Measurements from ENCODE around the gene SPINK8.

The SPINK8 gene

DNA sequence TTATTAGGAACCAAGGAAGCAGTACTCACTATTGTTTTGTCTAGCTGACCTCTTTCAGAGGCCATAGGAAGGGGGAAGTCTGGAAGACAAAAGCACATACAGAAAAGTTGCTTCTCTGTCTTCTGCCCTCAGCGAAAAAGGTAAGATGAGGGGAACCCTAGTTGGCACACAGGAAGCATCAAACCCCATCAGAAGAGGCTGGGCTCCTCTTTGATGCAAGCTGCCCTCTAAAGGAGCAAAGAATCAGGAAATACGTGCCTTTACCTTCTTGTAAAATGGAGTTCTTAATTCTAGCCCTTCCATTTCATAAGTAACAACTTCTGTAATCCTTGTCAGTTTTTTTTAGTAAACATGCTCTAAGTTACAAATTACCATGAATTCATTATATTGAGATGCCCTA, 12.5 kb downstream of the SPINK8 start:
- ATAC-seq (ENCODE audit: insufficient read depth, low read depth) (no peak), DNase-seq (no peak)
- H3K36me3 ChIP-seq (ENCODE audit: insufficient read depth, low read length) = no peaks in the 10 kb centered on the region
- H3K27ac ChIP-seq (ENCODE audit: low read length) = no peak overlapping the region
- H3K4me1 ChIP-seq (ENCODE audit: insufficient read depth, low read length) = no peaks in the 10 kb centered on the region
- H3K9ac ChIP-seq (ENCODE audit: low read depth, low read length) = no peak overlapping the region
- no peak overlapping the region for H2AFZ ChIP-seq (ENCODE audit: low read depth, low read length)
- H3K27me3 ChIP-seq (ENCODE audit: insufficient read depth, low read length, poor library complexity) = peaks cover 11% of the 10 kb centered on the region
- H3K4me2 ChIP-seq (ENCODE audit: insufficient read depth, low read length) = no peak overlapping the region
- no peaks in the 10 kb centered on the region for H4K20me1 ChIP-seq (ENCODE audit: insufficient read depth, low read length)
- no peak for TF ChIP-seq EZH2 (IDR thresholded peaks at IDR 0.05; ENCODE audit: borderline replicate concordance, low read depth, low read length, severe bottlenecking)
- TF ChIP-seq, protein P1, sequence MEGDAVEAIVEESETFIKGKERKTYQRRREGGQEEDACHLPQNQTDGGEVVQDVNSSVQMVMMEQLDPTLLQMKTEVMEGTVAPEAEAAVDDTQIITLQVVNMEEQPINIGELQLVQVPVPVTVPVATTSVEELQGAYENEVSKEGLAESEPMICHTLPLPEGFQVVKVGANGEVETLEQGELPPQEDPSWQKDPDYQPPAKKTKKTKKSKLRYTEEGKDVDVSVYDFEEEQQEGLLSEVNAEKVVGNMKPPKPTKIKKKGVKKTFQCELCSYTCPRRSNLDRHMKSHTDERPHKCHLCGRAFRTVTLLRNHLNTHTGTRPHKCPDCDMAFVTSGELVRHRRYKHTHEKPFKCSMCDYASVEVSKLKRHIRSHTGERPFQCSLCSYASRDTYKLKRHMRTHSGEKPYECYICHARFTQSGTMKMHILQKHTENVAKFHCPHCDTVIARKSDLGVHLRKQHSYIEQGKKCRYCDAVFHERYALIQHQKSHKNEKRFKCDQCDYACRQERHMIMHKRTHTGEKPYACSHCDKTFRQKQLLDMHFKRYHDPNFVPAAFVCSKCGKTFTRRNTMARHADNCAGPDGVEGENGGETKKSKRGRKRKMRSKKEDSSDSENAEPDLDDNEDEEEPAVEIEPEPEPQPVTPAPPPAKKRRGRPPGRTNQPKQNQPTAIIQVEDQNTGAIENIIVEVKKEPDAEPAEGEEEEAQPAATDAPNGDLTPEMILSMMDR (IDR thresholded peaks at IDR 0.05; ENCODE audit: borderline replicate concordance, extremely low read depth, low read length, poor library complexity, severe bottlenecking) = no peak
- H3K9me3 ChIP-seq (ENCODE audit: insufficient read depth, low read length, severe bottlenecking) = peaks cover under 1% of the 10 kb centered on the region
- H3K4me3 ChIP-seq (ENCODE audit: low read depth in 1 of 2, low read length in 2 of 2) = no peak overlapping the region
- no peaks in the 10 kb centered on the region for H3K79me2 ChIP-seq (ENCODE audit: insufficient read depth, low read length)

DNA sequence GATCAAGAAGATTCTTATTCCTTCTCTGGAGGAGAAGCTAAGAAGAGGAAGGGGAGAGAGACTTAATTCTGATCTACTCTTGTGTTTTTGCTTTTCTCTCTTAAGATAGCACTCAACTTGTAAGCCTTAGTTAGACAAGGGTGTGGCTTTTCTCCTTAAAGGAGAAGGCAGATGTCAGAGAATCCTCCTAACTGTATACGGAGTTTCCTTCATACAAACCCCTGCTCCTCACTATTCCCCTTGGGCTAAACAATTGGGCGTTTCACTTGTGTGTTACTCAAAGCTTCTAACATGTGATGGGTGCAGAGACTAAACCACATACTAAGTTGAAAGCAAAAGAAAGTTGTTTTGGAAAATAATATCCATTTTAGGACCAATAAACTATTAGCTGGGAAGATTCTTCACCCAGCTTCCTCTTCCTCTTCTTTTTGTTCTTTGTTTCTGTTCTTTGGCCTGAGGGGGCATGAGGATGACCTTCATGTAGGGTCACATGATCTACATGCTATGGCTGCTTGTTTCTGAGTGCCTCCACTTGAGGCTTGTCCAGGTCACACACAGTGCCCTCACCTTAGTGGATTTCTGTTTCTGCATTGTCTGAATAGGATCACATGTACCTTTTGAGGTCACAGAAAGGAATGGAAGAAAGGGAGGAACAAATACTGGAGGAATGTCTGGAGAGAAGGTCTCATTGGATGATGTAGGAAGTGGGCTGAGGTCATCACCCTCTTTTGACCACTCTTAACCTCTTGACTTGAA, 14.6 kb downstream of the SPINK8 start:
- ATAC-seq (ENCODE audit: insufficient read depth, low read depth) (no peak), DNase-seq (no peak)
- H3K4me3 ChIP-seq (ENCODE audit: low read depth in 1 of 2, low read length in 2 of 2) = no peak overlapping the region
- H3K9ac ChIP-seq (ENCODE audit: low read depth, low read length) = no peak overlapping the region
- H3K27me3 ChIP-seq (ENCODE audit: insufficient read depth, low read length, poor library complexity) = peaks cover 11% of the 10 kb centered on the region
- no peak overlapping the region for H3K4me2 ChIP-seq (ENCODE audit: insufficient read depth, low read length)
- no peaks in the 10 kb centered on the region for H4K20me1 ChIP-seq (ENCODE audit: insufficient read depth, low read length)
- H3K79me2 ChIP-seq (ENCODE audit: insufficient read depth, low read length) = no peaks in the 10 kb centered on the region
- no peaks in the 10 kb centered on the region for H3K36me3 ChIP-seq (ENCODE audit: insufficient read depth, low read length)
- peaks cover 14% of the 10 kb centered on the region for H3K9me3 ChIP-seq (ENCODE audit: insufficient read depth, low read length, severe bottlenecking)
- H3K4me1 ChIP-seq (ENCODE audit: insufficient read depth, low read length) = no peaks in the 10 kb centered on the region
- H3K27ac ChIP-seq (ENCODE audit: low read length) = no peak overlapping the region
- no peak overlapping the region for H2AFZ ChIP-seq (ENCODE audit: low read depth, low read length)
- TF ChIP-seq, protein P1 (IDR thresholded peaks at IDR 0.05; ENCODE audit: borderline replicate concordance, extremely low read depth, low read length, poor library complexity, severe bottlenecking) = no peak
- TF ChIP-seq EZH2 (IDR thresholded peaks at IDR 0.05; ENCODE audit: borderline replicate concordance, low read depth, low read length, severe bottlenecking) = no peak

DNA sequence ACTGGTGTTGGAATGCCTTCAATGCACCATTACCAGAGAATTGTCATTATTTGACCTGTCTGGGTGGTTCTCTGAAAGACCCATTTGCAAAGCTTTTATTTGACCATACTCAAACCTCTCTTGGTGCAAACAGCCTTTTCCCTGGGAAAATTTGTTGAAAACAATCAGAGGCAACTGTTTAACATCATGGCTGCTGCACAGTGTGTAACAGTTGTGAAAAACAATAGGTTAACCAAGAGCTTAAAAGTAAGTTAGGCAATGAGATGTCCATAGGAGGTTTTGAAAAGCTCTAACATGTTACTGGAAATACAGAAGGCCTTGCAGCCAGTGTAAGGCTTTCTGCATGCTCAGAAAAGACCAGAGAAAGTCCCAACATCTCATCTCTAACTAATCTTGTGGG, 18.9 kb downstream of the SPINK8 start:
- TF ChIP-seq, protein P1 (IDR thresholded peaks at IDR 0.05; ENCODE audit: borderline replicate concordance, extremely low read depth, low read length, poor library complexity, severe bottlenecking) = no peak
- TF ChIP-seq EZH2 (IDR thresholded peaks at IDR 0.05; ENCODE audit: borderline replicate concordance, low read depth, low read length, severe bottlenecking) = no peak
- Histone ChIP-seq H3K4me2 (ENCODE audit: insufficient read depth, low read length) (no peak overlapping the region), H3K36me3 (ENCODE audit: insufficient read depth, low read length) (no peaks in the 10 kb centered on the region), H3K27me3 (ENCODE audit: insufficient read depth, low read length, poor library complexity) (no peaks in the 10 kb centered on the region), H3K9ac (ENCODE audit: low read depth, low read length) (no peak overlapping the region), H3K9me3 (ENCODE audit: insufficient read depth, low read length, severe bottlenecking) (peaks cover 14% of the 10 kb centered on the region), H3K4me3 (ENCODE audit: low read depth in 1 of 2, low read length in 2 of 2) (no peak overlapping the region), H3K4me1 (ENCODE audit: insufficient read depth, low read length) (no peaks in the 10 kb centered on the region), H4K20me1 (ENCODE audit: insufficient read depth, low read length) (no peaks in the 10 kb centered on the region), H3K27ac (ENCODE audit: low read length) (no peak overlapping the region), H3K79me2 (ENCODE audit: insufficient read depth, low read length) (no peaks in the 10 kb centered on the region), H2AFZ (ENCODE audit: low read depth, low read length) (no peak overlapping the region)
- ATAC-seq (ENCODE audit: insufficient read depth, low read depth) = no peak
- no peak for DNase-seq
